KOPT-K1 (cell line): Measurements from ENCODE around the gene IRF7.

Source experiments
- H3K27ac ChIP-seq: fragments of 200-600 bp; sonication (generic); 2 replicates; pipeline ENCODE4 v1.5.1; 2016; ENCODE audit warnings: antibody characterized with exemption, mild to moderate bottlenecking, low read depth, low read length; ENCODE audit not compliant: poor library complexity, severe bottlenecking
- H3K36me3 ChIP-seq: fragments of 200-600 bp; sonication (generic); 2 replicates; pipeline ENCODE4 v1.5.1; 2017; ENCODE audit warnings: antibody characterized with exemption, mild to moderate bottlenecking, low read length, moderate library complexity; ENCODE audit not compliant: insufficient read depth
- H3K9me3 ChIP-seq: fragments of 200-600 bp; sonication (generic); 2 replicates; pipeline ENCODE4 v1.5.1; 2017; ENCODE audit warnings: antibody characterized with exemption, low read length, mild to moderate bottlenecking; ENCODE audit not compliant: insufficient read depth, poor library complexity, severe bottlenecking

IRF7 gene

DNA sequence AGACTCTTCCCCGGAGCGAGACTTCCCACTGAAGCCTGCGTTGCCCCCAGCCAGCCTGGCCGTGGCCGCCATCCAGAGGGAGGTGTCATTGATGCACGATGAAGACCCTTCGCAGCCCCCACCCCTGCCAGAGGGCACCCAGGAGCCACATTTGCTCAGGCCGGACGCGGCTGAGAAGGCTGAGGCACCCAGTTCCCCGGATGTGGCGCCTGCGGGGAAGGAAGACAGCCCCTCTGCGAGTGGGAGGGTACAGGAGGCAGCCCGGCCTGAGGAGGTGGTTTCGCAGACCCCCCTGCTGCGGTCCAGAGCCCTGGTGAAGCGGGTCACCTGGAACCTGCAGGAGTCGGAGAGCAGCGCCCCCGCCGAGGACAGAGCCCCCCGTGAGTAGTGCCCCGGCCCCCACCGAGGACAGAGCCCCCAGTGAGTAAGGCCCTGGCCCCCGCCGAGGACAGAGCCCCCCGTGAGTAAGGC is 6.4 kb downstream of the IRF7 start:
- no peak overlapping the region for H3K27ac ChIP-seq
- peaks cover 94% of the 10 kb centered on the region for H3K36me3 ChIP-seq
- H3K9me3 ChIP-seq: no peaks in the 10 kb centered on the region

GRCh38 chr11:608791-609251 is 6.9 kb downstream of the IRF7 start:
- peaks cover 96% of the 10 kb centered on the region for H3K36me3 ChIP-seq
- H3K9me3 ChIP-seq: no peaks in the 10 kb centered on the region
- H3K27ac ChIP-seq: no peak overlapping the region

GRCh38 chr11:607971-608659 is 7.6 kb downstream of the IRF7 start:
- no peak overlapping the region for H3K27ac ChIP-seq

GRCh38 chr11:607020-607780 is 8.6 kb downstream of the IRF7 start:
- H3K36me3 ChIP-seq: peaks cover 100% of the 10 kb centered on the region
- no peaks in the 10 kb centered on the region for H3K9me3 ChIP-seq
- H3K27ac ChIP-seq: no peak overlapping the region

More at GRCh38 chr11:607971-608659, 7.6 kb downstream of the IRF7 start:
- Histone ChIP-seq H3K36me3 (peaks cover 100% of the 10 kb centered on the region), H3K9me3 (no peaks in the 10 kb centered on the region)

- Histone ChIP-seq H3K9me3 (no peaks in the 10 kb centered on the region), H3K27ac (no peak overlapping the region), H3K36me3 (peaks cover 100% of the 10 kb centered on the region)
These were observed 9.5 kb downstream of the IRF7 start for GRCh38 chr11:606245-606644.

DNA sequence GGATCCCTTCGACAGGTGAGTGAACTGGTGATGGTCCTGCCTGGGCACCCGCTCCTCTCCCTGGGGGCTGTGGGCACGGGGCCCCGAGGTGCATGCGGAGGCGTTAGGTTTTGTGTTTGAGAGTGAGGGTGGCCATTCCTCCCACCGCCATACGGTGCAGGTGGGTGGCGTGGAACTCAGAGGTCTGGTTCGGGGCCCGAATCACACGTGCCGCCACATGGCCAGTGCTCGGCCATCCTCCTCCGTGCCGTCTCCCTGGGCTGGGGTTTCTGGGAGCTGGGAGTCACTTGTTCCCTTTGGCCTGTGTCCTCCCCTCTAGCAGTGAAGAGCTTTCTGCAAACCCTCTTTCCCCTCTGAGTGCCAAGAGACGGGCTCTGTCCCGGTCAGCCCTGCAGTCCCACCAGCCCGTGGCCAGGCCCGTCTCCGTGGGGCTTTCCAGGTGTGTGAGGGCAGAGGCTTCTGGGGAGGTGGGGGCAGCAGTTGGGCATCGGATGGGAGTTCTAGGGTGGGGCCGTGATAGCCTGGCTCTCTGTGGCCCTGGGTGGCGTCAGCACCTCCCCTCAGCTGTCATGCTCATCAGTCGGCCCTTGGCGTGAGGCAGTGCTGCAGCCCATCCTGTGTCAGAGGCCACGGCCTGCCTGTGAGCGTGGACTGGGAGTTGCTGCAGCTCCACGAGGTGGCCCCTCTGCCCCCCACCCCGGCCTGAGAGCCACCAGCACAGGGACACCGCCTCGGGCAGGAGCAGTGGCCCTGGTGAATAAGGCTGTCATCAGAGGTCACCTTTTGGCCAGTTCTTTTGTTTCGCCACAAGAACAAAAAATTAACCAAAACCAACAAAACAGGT is 10.2 kb downstream of the IRF7 start:
- H3K9me3 ChIP-seq: no peaks in the 10 kb centered on the region
- H3K27ac ChIP-seq: no peak overlapping the region

GRCh38 chr11:603154-603553 is 12.6 kb downstream of the IRF7 start:
- H3K27ac ChIP-seq: no peak overlapping the region
- H3K36me3 ChIP-seq: peaks cover 99% of the 10 kb centered on the region
- H3K9me3 ChIP-seq: no peaks in the 10 kb centered on the region

More for the DNA sequence above, 10.2 kb downstream of the IRF7 start:
- H3K36me3 ChIP-seq: peaks cover 100% of the 10 kb centered on the region

DNA sequence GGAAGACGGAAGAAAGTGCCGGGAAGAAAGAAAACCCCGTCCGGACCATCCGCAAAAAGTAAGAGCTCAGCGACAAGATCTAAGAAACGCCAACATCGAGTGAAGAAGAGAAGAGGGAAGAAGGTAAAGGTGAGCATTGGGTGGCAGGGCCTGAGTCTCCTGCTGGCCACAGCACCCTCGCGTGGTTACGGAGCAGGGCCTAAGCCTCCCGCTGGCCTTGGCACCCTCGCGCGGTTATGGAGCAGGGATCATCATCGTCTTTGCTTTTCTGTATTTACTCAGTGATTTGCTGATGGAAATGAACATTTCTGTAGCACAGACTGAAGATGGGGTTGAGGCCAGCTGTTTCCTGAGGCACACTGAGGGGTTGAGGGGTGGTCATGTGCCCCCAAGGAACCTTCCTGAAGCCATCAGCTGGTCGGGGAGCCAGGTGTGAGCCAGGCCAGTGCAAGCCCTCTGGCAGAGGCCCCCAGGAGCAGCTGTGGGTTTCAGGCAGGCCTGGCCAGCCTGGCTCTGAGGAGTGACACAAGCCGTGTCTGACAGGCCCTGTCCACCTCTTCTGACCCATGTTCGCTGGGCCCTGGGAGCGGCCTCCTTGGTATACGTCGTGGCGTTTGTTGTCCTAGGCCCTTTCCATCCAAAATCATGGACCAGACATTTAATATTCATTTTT is 14.0 kb downstream of the IRF7 start:
- Histone ChIP-seq H3K27ac (no peak overlapping the region), H3K36me3 (peaks cover 99% of the 10 kb centered on the region), H3K9me3 (no peaks in the 10 kb centered on the region)

DNA sequence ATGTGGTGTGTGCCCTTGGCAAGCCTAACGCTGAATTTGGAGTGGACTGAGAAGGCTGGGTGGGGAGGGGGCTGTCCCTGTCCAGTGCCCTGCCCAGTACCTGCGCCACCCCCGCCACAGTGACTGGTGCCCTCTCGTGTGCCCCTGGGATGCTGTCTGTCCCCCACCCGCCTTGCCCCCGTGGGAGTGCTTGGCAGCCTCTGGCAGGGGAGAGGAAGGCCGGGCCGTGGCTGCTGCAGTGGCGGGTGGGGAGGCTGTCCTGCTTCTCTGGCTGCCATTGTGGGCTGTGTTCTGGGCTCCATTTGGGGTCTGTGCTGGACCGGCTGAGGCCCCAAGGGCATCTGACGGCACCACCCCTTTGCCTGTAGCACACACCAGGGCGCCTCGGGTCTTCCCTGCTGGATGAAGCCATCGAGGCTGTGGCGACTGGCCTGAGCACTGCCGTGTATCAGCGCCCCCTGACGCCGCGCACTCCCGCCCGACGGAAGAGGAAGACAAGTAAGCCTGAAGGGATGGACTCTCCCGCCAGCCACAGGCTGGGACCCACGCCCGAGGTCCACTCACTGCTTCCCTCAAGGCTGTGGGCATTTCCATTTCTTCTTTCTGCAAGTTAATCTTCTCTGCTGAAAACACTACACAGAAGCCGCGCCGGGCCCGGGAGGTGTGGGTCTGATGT is 17.6 kb downstream of the IRF7 start:
- Histone ChIP-seq H3K27ac (no peak overlapping the region), H3K36me3 (peaks cover 99% of the 10 kb centered on the region), H3K9me3 (no peaks in the 10 kb centered on the region)

- H3K36me3 ChIP-seq: peaks cover 99% of the 10 kb centered on the region
- H3K9me3 ChIP-seq: no peaks in the 10 kb centered on the region
- H3K27ac ChIP-seq: no peak overlapping the region
These were observed 18.5 kb downstream of the IRF7 start for GRCh38 chr11:597166-597725.

GRCh38 chr11:596374-596773 is 19.4 kb downstream of the IRF7 start:
- Histone ChIP-seq H3K27ac (no peak overlapping the region), H3K36me3 (peaks cover 99% of the 10 kb centered on the region), H3K9me3 (no peaks in the 10 kb centered on the region)

- Histone ChIP-seq H3K27ac (no peak overlapping the region), H3K9me3 (no peaks in the 10 kb centered on the region), H3K36me3 (peaks cover 99% of the 10 kb centered on the region)
These were observed 20.4 kb downstream of the IRF7 start for GRCh38 chr11:595400-595799.

- H3K9me3 ChIP-seq: no peaks in the 10 kb centered on the region
- no peak overlapping the region for H3K27ac ChIP-seq
- H3K36me3 ChIP-seq: peaks cover 99% of the 10 kb centered on the region
These were observed 22.4 kb downstream of the IRF7 start for GRCh38 chr11:593347-593746.

- Histone ChIP-seq H3K36me3 (peaks cover 99% of the 10 kb centered on the region), H3K27ac (no peak overlapping the region), H3K9me3 (no peaks in the 10 kb centered on the region)
These were observed 22.8 kb downstream of the IRF7 start for GRCh38 chr11:592918-593317.
